Measurements from ENCODE around the gene GPC6.

DNA sequence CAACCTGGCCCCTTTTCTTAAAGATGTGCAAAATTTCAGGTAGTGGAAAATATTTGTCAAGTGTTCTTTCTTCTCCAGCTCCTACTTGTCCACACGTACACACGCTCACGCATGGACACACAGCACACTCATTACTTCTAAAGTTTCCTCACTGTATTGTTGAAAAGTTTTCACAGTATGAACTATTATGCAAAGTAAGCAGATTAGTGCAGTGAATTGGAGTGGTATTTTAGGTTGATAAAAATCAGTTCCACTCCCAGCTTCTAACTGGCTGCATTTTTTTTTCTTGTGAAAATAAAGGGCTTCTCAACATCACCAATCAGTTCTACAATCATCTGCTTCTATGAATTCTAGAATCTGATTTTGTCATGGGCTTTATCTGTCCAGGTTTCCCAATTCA lies 988.4 kb downstream of the GPC6 start:
- TF ChIP-seq, protein P1, sequence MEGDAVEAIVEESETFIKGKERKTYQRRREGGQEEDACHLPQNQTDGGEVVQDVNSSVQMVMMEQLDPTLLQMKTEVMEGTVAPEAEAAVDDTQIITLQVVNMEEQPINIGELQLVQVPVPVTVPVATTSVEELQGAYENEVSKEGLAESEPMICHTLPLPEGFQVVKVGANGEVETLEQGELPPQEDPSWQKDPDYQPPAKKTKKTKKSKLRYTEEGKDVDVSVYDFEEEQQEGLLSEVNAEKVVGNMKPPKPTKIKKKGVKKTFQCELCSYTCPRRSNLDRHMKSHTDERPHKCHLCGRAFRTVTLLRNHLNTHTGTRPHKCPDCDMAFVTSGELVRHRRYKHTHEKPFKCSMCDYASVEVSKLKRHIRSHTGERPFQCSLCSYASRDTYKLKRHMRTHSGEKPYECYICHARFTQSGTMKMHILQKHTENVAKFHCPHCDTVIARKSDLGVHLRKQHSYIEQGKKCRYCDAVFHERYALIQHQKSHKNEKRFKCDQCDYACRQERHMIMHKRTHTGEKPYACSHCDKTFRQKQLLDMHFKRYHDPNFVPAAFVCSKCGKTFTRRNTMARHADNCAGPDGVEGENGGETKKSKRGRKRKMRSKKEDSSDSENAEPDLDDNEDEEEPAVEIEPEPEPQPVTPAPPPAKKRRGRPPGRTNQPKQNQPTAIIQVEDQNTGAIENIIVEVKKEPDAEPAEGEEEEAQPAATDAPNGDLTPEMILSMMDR (IDR thresholded peaks at IDR 0.05) = no peak
- no peak for TF ChIP-seq POLR2A (IDR thresholded peaks at IDR 0.05)
- no peak for TF ChIP-seq EP300 (IDR thresholded peaks at IDR 0.05)

Data from suprapubic skin (tissue), 3 donors.